GM19438 (cell line): ENCODE results near the gene ARID2.

ENCODE experiments used
- ATAC-seq: cut with Tn5 transposase; IDR thresholded peaks from one replicate; pipeline ENCODE4 v1.9.1; 2021; ENCODE audit warnings: low read depth; ENCODE audit not compliant: unreplicated experiment

Gene ARID2

GRCh38 chr12:45729233-45730083, at the start of gene ARID2:
Gene ARID2, plus strand, starts transcription at chr12:45729706. Its CDS starts 131 bp downstream, at chr12:45729837.
- peak; percentile 4 for ATAC-seq

- ATAC-seq = no peak
These were observed 49.1 kb upstream of the ARID2 start for GRCh38 chr12:45680362-45680761.

DNA sequence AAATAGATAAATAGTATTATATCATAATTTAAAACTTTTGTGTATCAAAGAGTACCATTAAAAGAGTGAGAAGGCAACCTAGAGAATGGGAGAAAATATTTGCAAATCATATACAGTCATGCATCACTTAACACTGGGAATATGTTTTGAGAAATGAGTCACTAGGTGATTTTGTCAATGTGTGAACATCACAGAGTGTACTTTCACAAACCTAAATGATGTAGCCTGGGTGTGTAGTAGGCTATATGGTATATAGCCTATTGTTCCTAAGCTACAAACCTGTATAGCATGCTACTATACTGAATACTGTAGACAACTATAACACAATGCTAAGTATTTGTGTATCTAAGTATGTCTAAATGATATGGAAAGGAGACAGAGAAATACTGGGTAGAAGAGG, 48.0 kb upstream of the ARID2 start:
- ATAC-seq = no peak

DNA sequence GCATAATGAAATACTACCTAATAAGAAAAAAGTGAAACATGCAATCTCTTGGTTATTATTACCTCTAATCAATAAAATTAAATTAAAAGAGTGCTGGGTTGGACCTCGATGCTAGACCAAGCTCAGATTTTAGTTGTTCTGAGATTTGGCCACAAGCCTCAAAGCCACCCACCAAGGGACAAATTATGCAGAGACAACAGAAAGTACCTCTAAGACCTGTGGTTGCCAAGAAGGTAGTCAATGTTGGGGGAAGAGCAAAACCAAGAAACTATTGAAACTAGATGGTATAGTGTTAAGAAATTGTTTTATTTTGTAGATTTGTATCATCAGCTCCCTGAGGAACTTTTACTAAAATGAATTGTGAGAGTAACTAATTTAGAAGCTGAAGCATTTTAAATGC, 43.8 kb upstream of the ARID2 start:
- no peak for ATAC-seq

GRCh38 chr12:45687081-45688015, 42.2 kb upstream of the ARID2 start:
- ATAC-seq = no peak

DNA sequence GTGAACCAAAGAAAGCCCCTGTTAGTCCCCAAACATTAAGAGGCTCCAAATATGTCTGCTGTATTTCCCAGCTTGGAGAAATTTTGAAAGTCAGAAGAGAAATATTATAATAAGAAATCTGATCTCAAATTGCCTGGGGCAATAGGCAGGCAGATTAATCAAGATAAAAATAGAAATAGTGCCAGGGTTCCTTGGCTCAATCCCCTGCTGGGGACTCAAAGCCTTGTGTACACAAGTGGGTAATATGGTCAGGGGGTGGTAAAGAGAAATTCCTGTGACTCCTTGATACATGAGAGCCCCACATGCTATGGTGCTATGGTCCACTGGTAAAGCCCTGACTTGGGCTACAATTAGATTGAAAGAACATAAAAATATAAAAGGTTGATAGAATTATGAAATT, 41.3 kb upstream of the ARID2 start:
- ATAC-seq = no peak

DNA sequence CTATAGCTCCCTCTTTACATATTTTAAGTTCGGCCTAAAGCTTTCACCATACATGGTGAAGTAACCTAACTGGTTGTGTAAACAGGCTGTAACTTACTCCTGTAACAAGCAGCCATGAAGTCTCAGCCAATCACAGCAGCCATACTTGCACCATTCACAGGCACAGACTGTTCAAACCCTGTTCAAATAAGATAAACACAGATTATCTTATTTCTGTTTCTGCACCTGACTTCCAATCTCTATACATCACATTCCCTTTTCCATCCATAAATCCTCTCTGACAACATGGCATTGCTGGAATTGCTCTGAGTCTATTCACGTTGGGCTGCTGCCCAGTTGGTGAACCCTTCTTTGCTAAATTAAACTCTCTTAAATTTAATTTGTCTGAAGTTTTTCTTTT, 34.5 kb upstream of the ARID2 start:
- no peak for ATAC-seq

DNA sequence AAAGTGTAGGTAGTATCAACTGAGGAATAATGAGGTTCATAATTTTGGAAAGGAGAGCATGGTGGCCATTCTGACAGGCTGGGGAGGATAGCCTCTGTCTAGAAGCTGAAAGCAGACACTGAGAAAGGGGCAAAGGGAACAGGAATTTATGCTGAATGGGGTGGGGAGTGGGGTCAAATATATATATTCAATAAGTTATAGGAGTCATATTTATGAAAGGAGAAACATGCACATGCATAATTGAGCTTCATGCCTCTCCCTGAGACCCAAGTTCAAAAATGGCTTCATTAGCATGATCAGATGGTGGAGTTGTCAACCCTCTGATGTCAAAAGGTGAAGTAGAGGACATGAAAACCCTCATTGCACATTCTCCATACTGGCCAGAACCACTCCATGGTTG, 33.9 kb upstream of the ARID2 start:
- ATAC-seq = no peak

DNA sequence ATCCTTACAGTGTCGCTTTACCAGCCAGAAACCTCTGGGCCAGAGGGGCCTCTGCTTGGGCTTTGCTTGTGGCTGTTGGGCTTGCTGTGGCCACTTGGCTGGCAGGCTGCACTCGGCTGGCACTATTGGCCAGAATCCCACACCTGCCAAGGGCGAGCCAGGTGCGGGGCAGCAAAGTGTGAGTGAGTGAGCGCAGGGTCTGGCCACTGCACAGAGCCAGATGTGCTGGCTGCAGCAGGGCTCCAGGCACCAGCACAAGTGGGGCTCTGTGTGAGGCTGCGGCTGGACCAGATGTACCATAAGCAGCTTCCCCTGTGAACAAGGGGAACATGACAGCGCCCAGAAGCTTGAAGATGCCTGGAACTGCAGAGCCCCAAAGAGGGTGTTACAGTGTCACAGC, 33.5 kb upstream of the ARID2 start:
- no peak for ATAC-seq

DNA sequence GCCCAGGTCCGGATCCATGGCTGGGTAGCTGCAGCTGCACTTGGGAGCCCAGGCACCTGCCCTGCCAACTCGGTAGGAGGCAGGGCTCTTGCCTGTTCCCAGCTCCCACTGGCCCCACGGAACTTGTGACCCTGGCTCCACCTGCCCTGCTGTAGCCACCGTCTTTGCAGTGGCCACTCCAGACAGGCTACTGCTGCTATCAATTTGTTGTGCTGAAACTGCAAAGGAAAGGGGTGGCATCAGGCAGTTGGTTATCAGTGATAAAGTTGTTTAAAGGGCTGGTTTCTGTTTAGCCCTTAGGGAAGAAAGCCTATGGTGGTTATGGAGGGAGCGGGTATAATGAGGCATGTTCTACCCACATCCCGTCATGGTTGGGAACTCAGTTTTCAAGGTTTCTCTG, 32.1 kb upstream of the ARID2 start:
- no peak for ATAC-seq

DNA sequence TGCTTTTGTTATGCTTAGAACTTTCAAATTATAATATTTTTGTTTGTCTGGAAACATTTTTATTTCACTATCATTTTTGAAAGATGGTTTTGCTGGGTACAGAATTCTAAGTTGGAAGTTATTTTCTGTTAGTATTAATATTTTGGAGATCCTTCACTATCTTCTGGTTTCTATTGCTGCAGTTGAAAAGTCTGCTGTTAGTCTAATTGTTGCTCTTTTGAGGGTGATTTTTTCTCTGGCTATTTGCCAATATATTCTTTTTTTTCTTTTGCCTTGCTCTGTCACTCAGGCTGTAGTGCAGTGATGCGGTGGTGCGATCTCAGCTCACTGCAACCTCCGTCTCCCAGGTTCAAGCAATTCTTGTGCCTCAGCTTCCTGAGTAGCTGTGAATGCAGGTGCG, 28.2 kb upstream of the ARID2 start:
- ATAC-seq = no peak

DNA sequence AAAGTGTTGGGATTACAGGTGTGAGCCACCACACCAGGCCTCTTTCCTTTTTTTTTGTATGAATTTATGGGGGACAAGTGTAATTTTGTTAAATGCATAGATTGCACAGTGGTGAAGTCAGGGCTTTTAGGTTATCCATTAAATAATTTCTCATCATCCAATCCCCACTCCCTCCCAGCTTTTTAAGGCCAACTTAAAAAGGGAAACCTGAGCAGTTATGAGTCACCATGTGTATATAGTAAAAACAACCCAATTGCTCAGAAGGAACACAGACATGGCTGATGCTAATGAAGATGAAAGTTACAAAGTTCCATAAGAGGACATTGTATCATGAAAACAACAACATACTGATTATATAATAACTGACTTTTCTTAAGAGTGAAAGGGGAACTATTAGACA, 25.6 kb upstream of the ARID2 start:
- ATAC-seq = no peak

DNA sequence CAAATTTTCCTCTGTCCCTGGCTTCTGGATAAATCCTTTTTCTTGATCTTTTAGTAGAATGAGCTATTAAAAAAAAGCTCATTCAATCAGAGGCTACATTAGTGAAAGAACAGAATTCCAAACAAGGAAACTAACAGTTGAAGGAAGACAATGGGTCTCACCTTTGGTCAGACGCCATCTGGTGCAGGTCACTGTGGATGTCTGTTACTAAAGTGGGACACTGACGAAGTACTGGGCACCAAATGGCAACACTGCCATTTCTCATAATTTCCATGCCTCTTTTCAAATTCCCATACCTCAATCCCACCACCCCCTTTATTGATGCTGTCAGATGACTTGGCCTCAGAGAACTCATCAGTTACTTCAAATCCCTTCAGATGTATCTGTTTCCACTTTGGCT, 24.5 kb upstream of the ARID2 start:
- no peak for ATAC-seq

DNA sequence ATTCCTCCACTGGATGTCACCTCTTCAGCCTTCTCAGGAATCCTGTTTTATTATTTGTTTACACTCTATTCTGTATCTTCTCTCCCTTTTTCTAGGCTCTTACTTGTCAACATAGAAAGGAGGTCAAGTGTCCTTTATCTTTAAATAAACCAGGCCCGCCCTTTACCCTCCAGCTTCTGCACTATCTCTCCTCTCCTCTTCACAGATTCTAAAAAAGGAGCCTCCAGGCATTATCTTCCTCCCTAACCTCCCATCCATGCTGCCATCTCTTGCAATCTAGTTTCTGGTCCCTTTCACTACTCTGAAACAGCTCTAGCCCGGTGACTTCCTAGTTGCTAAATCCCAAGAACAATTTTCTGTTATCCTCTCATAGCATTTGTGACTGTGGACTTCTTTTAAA, 24.1 kb upstream of the ARID2 start:
- no peak for ATAC-seq

GRCh38 chr12:45707241-45707857, 22.2 kb upstream of the ARID2 start:
- no peak for ATAC-seq

DNA sequence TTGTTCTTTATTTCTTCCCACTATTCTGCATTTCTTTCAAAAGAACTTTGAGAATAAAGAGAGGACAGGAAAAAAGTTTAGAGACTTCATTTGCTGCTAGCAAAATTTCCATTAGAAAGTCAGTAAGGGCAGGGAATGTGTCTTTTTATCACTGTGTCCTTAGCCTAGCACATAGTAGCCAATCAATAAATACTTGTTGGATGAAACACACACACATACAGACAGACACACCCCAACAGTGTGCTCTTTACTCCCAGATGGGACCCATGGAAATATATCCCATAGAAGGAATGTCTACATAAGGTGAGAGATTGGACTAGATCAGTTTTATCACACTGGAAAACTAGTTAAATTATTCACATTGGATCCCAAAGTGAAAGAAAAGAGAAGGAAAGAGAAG, 21.1 kb upstream of the ARID2 start:
- ATAC-seq = no peak

GRCh38 chr12:45708901-45709300, 20.6 kb upstream of the ARID2 start:
- no peak for ATAC-seq

GRCh38 chr12:45712319-45712718, 17.2 kb upstream of the ARID2 start:
- no peak for ATAC-seq

- no peak for ATAC-seq
These were observed 16.4 kb upstream of the ARID2 start for GRCh38 chr12:45713078-45713477.

DNA sequence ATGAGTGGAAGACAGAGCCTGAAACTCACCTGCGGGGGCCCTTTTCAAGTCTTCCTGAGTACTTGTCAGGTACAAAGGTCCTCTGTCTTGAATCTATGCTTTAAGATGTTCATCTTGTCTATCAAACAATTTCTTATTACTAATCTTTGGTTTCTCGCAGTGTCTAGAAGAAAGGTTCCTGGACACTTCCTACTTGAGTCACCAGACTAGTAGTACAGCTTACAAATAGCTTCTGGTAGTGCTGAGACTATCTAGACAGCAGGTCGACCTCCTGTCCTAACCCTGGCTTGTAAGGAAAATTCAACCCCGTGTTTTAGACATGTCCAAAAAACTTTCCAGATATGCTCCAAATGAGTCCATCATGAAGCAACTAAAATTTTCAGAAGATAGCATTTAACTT, 11.2 kb upstream of the ARID2 start:
- ATAC-seq = no peak

- ATAC-seq = no peak
These were observed 9.4 kb upstream of the ARID2 start for GRCh38 chr12:45720069-45720468.
